Activated B cell treated with CpG ODN at 0.5 μM for 24 hours (primary cell): ENCODE measurements around the gene TBC1D9. TPM values are rescaled to one million over a fixed set of nuclear protein-coding genes. Genes with fewer than 3 reads are reported as not detected.

Source experiments
- ATAC-seq: fragments of 200-7000 bp; cut with Tn5 transposase; one replicate; pipeline ENCODE4 v1.10.0; 2021; ENCODE audit warnings: low read depth, mild to moderate bottlenecking, moderate library complexity
- CTCF ChIA-PET: fragments of 350-600 bp; sonication (Branson Sonifier 250); formaldehyde crosslinking; loops from one replicate; lab custom pipeline; 2021; ENCODE audit warnings: antibody characterized with exemption; lab: Charles Lee
- POLR2A ChIA-PET: fragments of 350-600 bp; sonication (Branson Sonifier 250); formaldehyde crosslinking; loops from one replicate; lab custom pipeline; 2021; ENCODE audit warnings: antibody characterized with exemption; lab: Charles Lee
- DNase-seq: peaks from one replicate; pipeline ENCODE4 v3.0.0; 2022
- H3K27ac Mint-ChIP-seq: one replicate; pipeline ENCODE4 v1.8.0; 2020; ENCODE audit warnings: mixed read lengths
- H3K27me3 Mint-ChIP-seq: one replicate; pipeline ENCODE4 v1.8.0; 2021; ENCODE audit warnings: mixed read lengths
- H3K36me3 Mint-ChIP-seq: one replicate; pipeline ENCODE4 v1.8.0; 2021; ENCODE audit warnings: low read depth, mixed read lengths
- H3K4me1 Mint-ChIP-seq: one replicate; pipeline ENCODE4 v1.8.0; 2021; ENCODE audit warnings: mixed read lengths
- H3K4me3 Mint-ChIP-seq: one replicate; pipeline ENCODE4 v1.8.0; 2020; ENCODE audit warnings: mild to moderate bottlenecking, mixed read lengths
- H3K9me3 Mint-ChIP-seq: one replicate; pipeline ENCODE4 v1.8.0; 2020; ENCODE audit warnings: mixed read lengths
- intact Hi-C: fragments of 100-400 bp; cut with micrococcal nuclease; formaldehyde crosslinking; loops from one replicate; pipeline ENCODE4 v1.15.1; 2024
- total RNA-seq: library from RNA; stranded (reverse); gene quantifications from 2 replicates; pipeline ENCODE4 v1.2.3, GENCODE V29; 2022
- TF ChIP-seq, protein P1 (sequence below): fragments of 200-600 bp; IDR thresholded peaks from one replicate; pipeline ENCODE4 v1.8.0; 2022; ENCODE audit warnings: antibody characterized with exemption, mild to moderate bottlenecking

TBC1D9 gene
- total RNA-seq, 1 donor from 2014 or later: 46.0 TPM

DNA sequence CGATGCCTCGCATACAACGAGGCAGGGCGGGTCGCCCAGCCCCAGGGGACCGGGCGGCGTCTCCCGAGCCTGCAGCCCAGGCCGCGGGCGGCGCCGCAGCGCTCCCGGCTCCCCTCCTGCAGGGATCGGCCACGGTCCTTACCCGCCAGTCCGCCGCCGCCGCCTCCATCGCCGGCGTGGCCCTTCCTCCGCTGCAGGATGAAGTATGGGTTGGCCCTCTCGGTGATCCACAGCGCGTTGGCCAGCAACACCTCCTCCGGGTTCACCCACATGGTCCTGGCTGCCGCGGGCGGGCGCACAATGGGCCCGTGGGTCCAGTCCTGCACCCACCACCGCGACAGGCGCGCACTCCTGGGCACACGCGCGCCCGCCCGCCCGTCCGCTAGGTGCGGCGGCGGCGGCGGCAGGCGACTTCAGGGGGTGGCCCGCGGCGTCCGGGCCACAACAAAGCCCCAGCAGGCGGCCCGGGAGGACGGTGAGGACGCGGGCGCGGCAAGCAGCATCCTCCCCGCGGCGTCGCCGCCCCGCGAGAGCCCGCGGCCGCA is 339 bp downstream of the TBC1D9 start:
- peaks cover 27% of the 10 kb centered on the region for H3K36me3 Mint-ChIP-seq
- ATAC-seq: peak; percentile 67
- peak overlapping the region; percentile 89 for H3K4me3 Mint-ChIP-seq
- no peaks in the 10 kb centered on the region for H3K9me3 Mint-ChIP-seq
- H3K27me3 Mint-ChIP-seq: no peaks in the 10 kb centered on the region
- TF ChIP-seq, protein P1, sequence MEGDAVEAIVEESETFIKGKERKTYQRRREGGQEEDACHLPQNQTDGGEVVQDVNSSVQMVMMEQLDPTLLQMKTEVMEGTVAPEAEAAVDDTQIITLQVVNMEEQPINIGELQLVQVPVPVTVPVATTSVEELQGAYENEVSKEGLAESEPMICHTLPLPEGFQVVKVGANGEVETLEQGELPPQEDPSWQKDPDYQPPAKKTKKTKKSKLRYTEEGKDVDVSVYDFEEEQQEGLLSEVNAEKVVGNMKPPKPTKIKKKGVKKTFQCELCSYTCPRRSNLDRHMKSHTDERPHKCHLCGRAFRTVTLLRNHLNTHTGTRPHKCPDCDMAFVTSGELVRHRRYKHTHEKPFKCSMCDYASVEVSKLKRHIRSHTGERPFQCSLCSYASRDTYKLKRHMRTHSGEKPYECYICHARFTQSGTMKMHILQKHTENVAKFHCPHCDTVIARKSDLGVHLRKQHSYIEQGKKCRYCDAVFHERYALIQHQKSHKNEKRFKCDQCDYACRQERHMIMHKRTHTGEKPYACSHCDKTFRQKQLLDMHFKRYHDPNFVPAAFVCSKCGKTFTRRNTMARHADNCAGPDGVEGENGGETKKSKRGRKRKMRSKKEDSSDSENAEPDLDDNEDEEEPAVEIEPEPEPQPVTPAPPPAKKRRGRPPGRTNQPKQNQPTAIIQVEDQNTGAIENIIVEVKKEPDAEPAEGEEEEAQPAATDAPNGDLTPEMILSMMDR: no peak
- ChIA-PET CTCF (interaction anchor here (1.2 to 2.0 kb wide), 9 partner anchors 11 to 231 kb away, joined by 3 to 27 read pairs (median 5); no protein-coding TSS in a partner anchor), POLR2A (interaction anchor here (0.7 to 3.2 kb wide), 19 partner anchors 8 to 383 kb away, joined by 3 to 92 read pairs (median 7); partner anchors contain the start of gene SCOC)
- DNase-seq: peak; percentile 73
- peak overlapping the region; percentile 94 for H3K27ac Mint-ChIP-seq
- peaks cover 67% of the 10 kb centered on the region for H3K4me1 Mint-ChIP-seq
- intact Hi-C loops: loop anchor here (1.0 to 5.0 kb wide), 7 partner anchors 13 to 1304 kb away; partner anchors contain the start of genes ELMOD2, RAB33B and SCOC

- intact Hi-C loops: loop anchor here (1.0 to 5.0 kb wide), 5 partner anchors 12 to 1303 kb away; partner anchors contain the start of genes RAB33B and SCOC
- CTCF ChIA-PET: interaction anchor here (2.6 kb wide), 1 partner anchor 12 kb away, joined by 9 read pairs; no protein-coding TSS in a partner anchor
- H3K27ac Mint-ChIP-seq: peak overlapping the region; percentile 94
- H3K4me1 Mint-ChIP-seq: peaks cover 71% of the 10 kb centered on the region
- no peaks in the 10 kb centered on the region for H3K9me3 Mint-ChIP-seq
- TF ChIP-seq, protein P1: no peak
- no peaks in the 10 kb centered on the region for H3K27me3 Mint-ChIP-seq
- ATAC-seq (no peak), DNase-seq (no peak)
- POLR2A ChIA-PET: interaction anchor here (0.7 to 3.2 kb wide), 12 partner anchors 11 to 96 kb away, joined by 3 to 64 read pairs (median 6); no protein-coding TSS in a partner anchor
- H3K4me3 Mint-ChIP-seq: peak overlapping the region; percentile 89
- peaks cover 27% of the 10 kb centered on the region for H3K36me3 Mint-ChIP-seq
Measured at GRCh38 chr4:140754918-140755773, 1.0 kb downstream of the TBC1D9 start.

- no peaks in the 10 kb centered on the region for H3K27me3 Mint-ChIP-seq
Measured at GRCh38 chr4:140753329-140753728, 2.9 kb downstream of the TBC1D9 start.

GRCh38 chr4:140752291-140753068 is 3.7 kb downstream of the TBC1D9 start:
- DNase-seq: no peak
- ChIA-PET CTCF (interaction anchor here (1.1 to 2.6 kb wide), 5 partner anchors 8 to 98 kb away, joined by 3 to 9 read pairs (median 6); no protein-coding TSS in a partner anchor), POLR2A (interaction anchor here (0.7 to 2.2 kb wide), 8 partner anchors 9 to 97 kb away, joined by 3 to 11 read pairs (median 5); no protein-coding TSS in a partner anchor)
- intact Hi-C loops: no loop called here
- peaks cover 69% of the 10 kb centered on the region for H3K4me1 Mint-ChIP-seq
- H3K36me3 Mint-ChIP-seq: peaks cover 36% of the 10 kb centered on the region
- H3K27ac Mint-ChIP-seq: peak overlapping the region; percentile 69
- ATAC-seq: no peak
- TF ChIP-seq, protein P1: no peak
- no peaks in the 10 kb centered on the region for H3K27me3 Mint-ChIP-seq
- peak overlapping the region; percentile 66 for H3K4me3 Mint-ChIP-seq
- peaks cover 3% of the 10 kb centered on the region for H3K9me3 Mint-ChIP-seq

More at GRCh38 chr4:140753329-140753728, 2.9 kb downstream of the TBC1D9 start:
- peak overlapping the region; percentile 69 for H3K27ac Mint-ChIP-seq
- DNase-seq: no peak
- peaks cover 69% of the 10 kb centered on the region for H3K4me1 Mint-ChIP-seq
- ChIA-PET POLR2A (interaction anchor here (0.7 to 2.2 kb wide), 13 partner anchors 9 to 98 kb away, joined by 3 to 11 read pairs (median 5); no protein-coding TSS in a partner anchor), CTCF (interaction anchor here (1.1 to 2.6 kb wide), 5 partner anchors 9 to 98 kb away, joined by 3 to 9 read pairs (median 6); no protein-coding TSS in a partner anchor)
- H3K4me3 Mint-ChIP-seq: peak overlapping the region; percentile 66
- H3K36me3 Mint-ChIP-seq: peaks cover 30% of the 10 kb centered on the region
- TF ChIP-seq, protein P1: no peak
- intact Hi-C loops: no loop called here
- no peak for ATAC-seq
- H3K9me3 Mint-ChIP-seq: no peaks in the 10 kb centered on the region
